Bronchial epithelial cell (primary cell): Measurements from ENCODE around the gene TEDC1. TPM values are rescaled to one million over a fixed set of nuclear protein-coding genes. Genes with fewer than 3 reads are reported as not detected.

Experiments used
- DNase-seq: peaks from one replicate; pipeline ENCODE4 v3.0.0-alpha.2; 2010; ENCODE audit warnings: low read depth
- FAIRE-seq: peaks from 2 replicates; lab custom pipeline; 2011; peaks lifted over from hg19 to GRCh38; lab: Jason Lieb, UNC
- H3K27me3 ChIP-seq: 2 replicates; pipeline ENCODE4 v1.5.1; 2011; ENCODE audit warnings: low read length; ENCODE audit not compliant: control insufficient read depth, insufficient read depth
- H3K36me3 ChIP-seq: 2 replicates; pipeline ENCODE4 v1.5.1; 2011; ENCODE audit warnings: low read length; ENCODE audit not compliant: control insufficient read depth, insufficient read depth
- H3K4me3 ChIP-seq: 2 replicates; pipeline ENCODE4 v1.5.1; 2011; ENCODE audit warnings: mild to moderate bottlenecking, low read depth, low read length, control low read depth
- CTCF ChIP-seq: IDR thresholded peaks from 2 replicates; pipeline ENCODE4 v1.5.1; 2011; ENCODE audit warnings: mild to moderate bottlenecking, moderate library complexity, low read length, control low read depth, inconsistent platforms; ENCODE audit not compliant: insufficient read depth, severe bottlenecking
- total RNA-seq: library from RNA; depleted of rRNA; stranded (reverse); fragments of >200 nt; gene quantifications from 2 replicates; pipeline ENCODE4 v1.2.1, GENCODE V29; 2014

The TEDC1 gene
- total RNA-seq, 1 donor from 2014 or later, result 4.5 TPM

- no peak for TF ChIP-seq CTCF
- peaks cover 1% of the 10 kb centered on the region for H3K36me3 ChIP-seq
- FAIRE-seq (no peak), DNase-seq (no peak)
- H3K27me3 ChIP-seq, result no peaks in the 10 kb centered on the region
- H3K4me3 ChIP-seq, result no peak overlapping the region
These were observed 13.2 kb upstream of the TEDC1 start for GRCh38 chr14:105477660-105478397.

GRCh38 chr14:105478398-105479251, 12.4 kb upstream of the TEDC1 start:
- DNase-seq (no peak), FAIRE-seq (no peak)
- H3K36me3 ChIP-seq, result peaks cover 1% of the 10 kb centered on the region

GRCh38 chr14:105479431-105480158, 11.5 kb upstream of the TEDC1 start:
- Histone ChIP-seq H3K36me3 (peaks cover 1% of the 10 kb centered on the region), H3K27me3 (no peaks in the 10 kb centered on the region), H3K4me3 (no peak overlapping the region)
- DNase-seq (no peak), FAIRE-seq (no peak)
- no peak for TF ChIP-seq CTCF

More at GRCh38 chr14:105478398-105479251, 12.4 kb upstream of the TEDC1 start:
- Histone ChIP-seq H3K27me3 (no peaks in the 10 kb centered on the region), H3K4me3 (no peak overlapping the region)
- no peak for TF ChIP-seq CTCF

GRCh38 chr14:105480199-105480746, 10.8 kb upstream of the TEDC1 start:
- no peaks in the 10 kb centered on the region for H3K27me3 ChIP-seq
- no peak for FAIRE-seq
- H3K36me3 ChIP-seq, result peaks cover 1% of the 10 kb centered on the region
- no peak overlapping the region for H3K4me3 ChIP-seq
- no peak for DNase-seq
- no peak for TF ChIP-seq CTCF
